Heart right ventricle (tissue), 16 donors: ENCODE results near the gene SUGP2. TPM values are rescaled to one million over a fixed set of nuclear protein-coding genes. Genes with fewer than 3 reads are reported as not detected.

ENCODE experiments used
- ATAC-seq, 8 donors: fragments of 200-7000 bp; cut with Tn5 transposase; one replicate each; pipeline ENCODE4 v1.9.1; 2020; ENCODE audit warnings: mild to moderate bottlenecking in 8 of 8, moderate library complexity in 8 of 8, moderate number of reproducible peaks in 1 of 8
- DNase-seq, 2 donors: peaks; one replicate each; pipeline ENCODE4 v3.0.0-alpha.2; 2020
- H3K27ac ChIP-seq, 10 donors: fragments of 200-600 bp; sonication (generic) in 2 of 10; one replicate each; pipeline versions ENCODE4 v1.5.0 to v1.8.0; 2020 to 2022; ENCODE audit warnings: mild to moderate bottlenecking in 3 of 10
- H3K27me3 ChIP-seq, 7 donors: fragments of 200-600 bp; one replicate each; pipeline ENCODE4 v1.8.0; 2021 to 2022; ENCODE audit warnings: mild to moderate bottlenecking in 2 of 7
- H3K36me3 ChIP-seq, 9 donors: fragments of 200-600 bp; sonication (generic) in 1 of 9; one replicate each; pipeline versions ENCODE4 v1.5.0 to v1.8.0; 2020 to 2022; ENCODE audit warnings: mild to moderate bottlenecking in 2 of 9
- H3K4me1 ChIP-seq, 9 donors: fragments of 200-600 bp; sonication (generic) in 1 of 9; one replicate each; pipeline versions ENCODE4 v1.5.0 to v1.8.0; 2020 to 2022; ENCODE audit warnings: mild to moderate bottlenecking in 4 of 9
- H3K4me3 ChIP-seq, 10 donors: fragments of 200-600 bp; sonication (generic) in 2 of 10; one replicate each; pipeline versions ENCODE4 v1.5.0 to v1.8.0; 2020 to 2022; ENCODE audit warnings: mild to moderate bottlenecking in 7 of 10, moderate library complexity in 2 of 10
- H3K9me3 ChIP-seq, 11 donors: fragments of 200-600 bp in 10 of 11; sonication (generic) in 2 of 11; one replicate each; pipeline versions ENCODE4 v1.5.0 to v1.8.0; 2013 to 2022; ENCODE audit warnings: mild to moderate bottlenecking in 2 of 11, control low read depth in 1 of 11, moderate library complexity in 1 of 11
- CTCF ChIP-seq, 9 donors: fragments of 200-600 bp; sonication (generic) in 2 of 9; IDR thresholded peaks; one replicate each; pipeline versions ENCODE4 v1.5.0 to v1.8.0; 2021 to 2022; ENCODE audit warnings: antibody characterized with exemption in 9 of 9, mild to moderate bottlenecking in 5 of 9, moderate library complexity in 1 of 9
- whole genome bisulfite sequencing, 2 donors: extraction: QIAGEN DNeasy Blood & Tissue Kit; methylation state at CpG; one replicate each; pipeline ENCODE4 v1.1.7; 2013; ENCODE audit warnings: inconsistent platforms in 1 of 2; 5-methylcytosine and 5-hydroxymethylcytosine counted together
- intact Hi-C, 10 donors: fragments of 100-400 bp; cut with DNase I; formaldehyde crosslinking; loops; one replicate each; pipeline versions ENCODE4 v1.11.1 to v1.14.2; 2022
- polyA plus RNA-seq, 2 donors: library from polyadenylated mRNA; stranded (reverse); fragments of 200-250 nt; gene quantifications; one replicate each; pipeline ENCODE4 v1.2.3, GENCODE V29; 2013
- total RNA-seq, 10 donors: library from RNA; stranded (reverse); fragmentation: NEBNext Ultra II Directional in 3 of 10; extraction: Animal tissue kit (Norgen Biotek cat#: 25700) in 3 of 10; gene quantifications; one replicate each; pipeline versions ENCODE4 v1.2.1 to v1.2.4, GENCODE V29; 2021 to 2023
- donor health status: Arrhythmogenic right ventricular cardiomyopathy.
- donor health status: ischemic (EF 13 %, LVEDD 7.1; RV severe dilation, severe dysfunction).
- donor health status: healthy with polysubstance abuse.
- donor health status: DM: no; HTN: yes; CAD: no.
- donor health status: DM: no; HTN: no; CAD: no.
- donor health status: ischemic (EF 25% LVEDD 6.9; RV normal size, moderate dysfunction).
- donor health status: ischemic (EF 25% LVEDD 5.7; RV mildly dilated, moderate dysfunction).
- donor health status: healthy.
- donor health status: DM: yes; HTN: yes; CAD: no.
- donor health status: Ischemic cardiomyopathy.
- donor health status: ischemic (EF 35%, LVEDD 5.7; RV mildly dilated, moderate dysfunction).
- donor health status: nonischemic (EF 11% LVEDD 7.7; RV severe dilation, severe dysfunction).
- donor health status: DM: yes; HTN: yes; CAD: no.
- donor health status: PGD.
- donor health status: ischemic (EF 29% LVEDD 5.4; RV normal size, mild dysfunction).
- donor health status: nonischemic (EF 23%, LVEDD 6.1; RV moderate dilation, normal function).

The SUGP2 gene
- total and polyA plus RNA-seq, 12 donors, result 27.2 to 85.2 (median 63.3) TPM

- Histone ChIP-seq H3K27ac (peak overlapping the region in 2 of 10 donors; percentile 7 to 13), H3K9me3 (no peaks in the 10 kb centered on the region), H3K27me3 (no peaks in the 10 kb centered on the region), H3K36me3 (peaks cover 0 to 48% (median 20%) of the 10 kb centered on the region in 9 donors), H3K4me3 (no peak overlapping the region), H3K4me1 (peaks cover 0 to 28% (median 18%) of the 10 kb centered on the region in 9 donors)
- ATAC-seq (no peak), DNase-seq (no peak)
- 75 to 82% methylated on average over 17 of the region's 17 CpGs for WGBS, 2 donors
- TF ChIP-seq CTCF (IDR thresholded peaks at IDR 0.05), result no peak
- intact Hi-C loops, result loop anchor here in 2 of 10 donors (5.0 to 10.0 kb wide), 3 partner anchors 46 to 86 kb away; no protein-coding TSS in a partner anchor
These were observed 25.9 kb upstream of the SUGP2 start for GRCh38 chr19:19059018-19059836.

GRCh38 chr19:19057720-19058119 lies 24.4 kb upstream of the SUGP2 start:
- peaks cover 0 to 20% (median 14%) of the 10 kb centered on the region in 9 donors for H3K4me1 ChIP-seq
- no peak overlapping the region for H3K27ac ChIP-seq
- no peak overlapping the region for H3K4me3 ChIP-seq
- no peak for TF ChIP-seq CTCF (IDR thresholded peaks at IDR 0.05)
- no peaks in the 10 kb centered on the region for H3K9me3 ChIP-seq
- no peaks in the 10 kb centered on the region for H3K27me3 ChIP-seq
- ATAC-seq, result no peak
- DNase-seq, result no peak
- 91 to 92% methylated on average over 7 of the region's 7 CpGs for WGBS, 2 donors
- H3K36me3 ChIP-seq, result peaks cover 0 to 61% (median 20%) of the 10 kb centered on the region in 9 donors
- intact Hi-C loops, result loop anchor here in 2 of 10 donors (5.0 to 10.0 kb wide), 3 partner anchors 47 to 87 kb away; no protein-coding TSS in a partner anchor

GRCh38 chr19:19057317-19057716 lies 24.0 kb upstream of the SUGP2 start:
- peaks cover 0 to 15% (median 10%) of the 10 kb centered on the region in 9 donors for H3K4me1 ChIP-seq
- H3K36me3 ChIP-seq, result peaks cover 0 to 65% (median 20%) of the 10 kb centered on the region in 9 donors
- DNase-seq, result no peak
- ATAC-seq, result no peak
- H3K4me3 ChIP-seq, result no peak overlapping the region
- H3K27ac ChIP-seq, result no peak overlapping the region
- H3K9me3 ChIP-seq, result no peaks in the 10 kb centered on the region
- 94% methylated on average over 13 of the region's 13 CpGs for WGBS, 2 donors
- intact Hi-C loops, result loop anchor here in 2 of 10 donors (5.0 to 10.0 kb wide), 3 partner anchors 47 to 87 kb away; no protein-coding TSS in a partner anchor
- no peaks in the 10 kb centered on the region for H3K27me3 ChIP-seq
- no peak for TF ChIP-seq CTCF (IDR thresholded peaks at IDR 0.05)

GRCh38 chr19:19056636-19057275 lies 23.4 kb upstream of the SUGP2 start:
- H3K36me3 ChIP-seq, result peaks cover 0 to 71% (median 22%) of the 10 kb centered on the region in 9 donors
- intact Hi-C loops, result loop anchor here in 2 of 10 donors (5.0 to 10.0 kb wide), 3 partner anchors 48 to 88 kb away; no protein-coding TSS in a partner anchor

More at GRCh38 chr19:19056636-19057275, 23.4 kb upstream of the SUGP2 start:
- Histone ChIP-seq H3K9me3 (no peaks in the 10 kb centered on the region), H3K27me3 (no peaks in the 10 kb centered on the region), H3K27ac (no peak overlapping the region), H3K4me1 (peaks cover 0 to 10% (median 7%) of the 10 kb centered on the region in 9 donors), H3K4me3 (no peak overlapping the region)
- DNase-seq (no peak), ATAC-seq (no peak)
- WGBS, 2 donors, result 78 to 82% methylated on average over 9 of the region's 9 CpGs
- no peak for TF ChIP-seq CTCF (IDR thresholded peaks at IDR 0.05)
